Gastrocnemius medialis (tissue), 4 donors: ENCODE measurements around the gene TUBD1. TPM values are rescaled to one million over a fixed set of nuclear protein-coding genes. Genes with fewer than 3 reads are reported as not detected.
A peak's percentile ranks its signal among the peaks of the same experiment; 100 is the strongest.
"Not testable (repeated sequence)": the region's sequence is repeated elsewhere in the genome, so short reads cannot be mapped to it uniquely, and the experiment has no call there.

Experiments used
- ATAC-seq, 2 donors: fragments of 150-250 bp; one replicate each; pipeline ENCODE4 v1.9.1; 2016
- DNase-seq, 2 donors: peaks; one replicate each; pipeline ENCODE4 v3.0.0-alpha.2; 2019
- H3K27ac ChIP-seq, 4 donors: fragments of 200-600 bp; sonication (generic); 1 replicate in 1 of 4; 2 replicates in 3 of 4; pipeline ENCODE4 v1.5.1; 2016 to 2018; ENCODE audit warnings: mild to moderate bottlenecking in 2 of 4, moderate library complexity in 1 of 4
- H3K27me3 ChIP-seq, 3 donors: fragments of 200-600 bp; sonication (generic) in 2 of 3; 1 replicate in 1 of 3; 2 replicates in 2 of 3; pipeline versions ENCODE4 v1.5.1 to v1.6.0; 2016 to 2019; ENCODE audit warnings: mild to moderate bottlenecking in 1 of 3, moderate library complexity in 1 of 3
- H3K36me3 ChIP-seq, 2 donors: fragments of 200-600 bp; sonication (generic) in 1 of 2; one replicate each; pipeline ENCODE4 v1.5.1; 2017 to 2018
- H3K4me1 ChIP-seq, 2 donors: fragments of 200-600 bp; sonication (generic) in 1 of 2; one replicate each; pipeline ENCODE4 v1.5.1; 2016 to 2017; ENCODE audit warnings: mild to moderate bottlenecking in 2 of 2
- H3K4me3 ChIP-seq, 4 donors: fragments of 200-600 bp; sonication (generic) in 3 of 4; 1 replicate in 1 of 4; 2 replicates in 3 of 4; pipeline ENCODE4 v1.5.1; 2016 to 2019; ENCODE audit warnings: mild to moderate bottlenecking in 2 of 4
- H3K9me3 ChIP-seq, 3 donors: fragments of 200-600 bp; sonication (generic) in 2 of 3; 1 replicate in 1 of 3; 2 replicates in 2 of 3; pipeline ENCODE4 v1.5.1; 2016 to 2019
- POLR2A ChIP-seq, 2 donors: fragments of 450-650 bp; IDR thresholded peaks; one replicate each; pipeline ENCODE4 v1.6.1; 2017; ENCODE audit warnings: antibody characterized with exemption in 2 of 2, mild to moderate bottlenecking in 2 of 2, moderate library complexity in 2 of 2
- in situ Hi-C, 4 donors: fragments of 200-750 bp; cut with MboI; loops; one replicate each; pipeline versions ENCODE4 v1.15.0 to v1.8.0; 2017; ENCODE audit warnings: low sequenced_read_pairs in 4 of 4
- intact Hi-C: fragments of 100-400 bp; cut with DNase I; formaldehyde crosslinking; loops from one replicate; pipeline ENCODE4 v1.15.1; 2023; ENCODE audit warnings: low total_unique reads
- total RNA-seq, 4 donors: library from RNA; depleted of rRNA; stranded (reverse); fragments of >200 nt; gene quantifications; one replicate each; pipeline versions ENCODE4 v1.1.0 to v1.2.3, GENCODE V29; 2016
- TF ChIP-seq, protein P1 (sequence below), 5 experiments: fragments of 450-650 bp in 3 of 5; fragments of 200-600 bp in 2 of 5; sonication (generic) in 2 of 5; IDR thresholded peaks in 4 of 5; conservative IDR thresholded peaks in 1 of 5; 1 replicate in 4 of 5; 2 replicates in 1 of 5; pipeline ENCODE4 v1.5.1; 2016 to 2019; ENCODE audit warnings: antibody characterized with exemption in 5 of 5, mild to moderate bottlenecking in 3 of 5, moderate library complexity in 3 of 5

Gene TUBD1
- total RNA-seq, 4 donors from 2014 or later, result 5.4 to 9.2 (median 9.2) TPM

- ATAC-seq, result no peak
- Histone ChIP-seq H3K36me3 (no peaks in the 10 kb centered on the region), H3K4me3 (no peak overlapping the region), H3K27me3 (no peaks in the 10 kb centered on the region), H3K27ac (peak overlapping the region; percentile 30 to 91 (median 73)), H3K4me1 (peaks cover 23 to 48% of the 10 kb centered on the region in 2 donors), H3K9me3 (no peaks in the 10 kb centered on the region)
- DNase-seq, result no peak
- TF ChIP-seq, protein P1, sequence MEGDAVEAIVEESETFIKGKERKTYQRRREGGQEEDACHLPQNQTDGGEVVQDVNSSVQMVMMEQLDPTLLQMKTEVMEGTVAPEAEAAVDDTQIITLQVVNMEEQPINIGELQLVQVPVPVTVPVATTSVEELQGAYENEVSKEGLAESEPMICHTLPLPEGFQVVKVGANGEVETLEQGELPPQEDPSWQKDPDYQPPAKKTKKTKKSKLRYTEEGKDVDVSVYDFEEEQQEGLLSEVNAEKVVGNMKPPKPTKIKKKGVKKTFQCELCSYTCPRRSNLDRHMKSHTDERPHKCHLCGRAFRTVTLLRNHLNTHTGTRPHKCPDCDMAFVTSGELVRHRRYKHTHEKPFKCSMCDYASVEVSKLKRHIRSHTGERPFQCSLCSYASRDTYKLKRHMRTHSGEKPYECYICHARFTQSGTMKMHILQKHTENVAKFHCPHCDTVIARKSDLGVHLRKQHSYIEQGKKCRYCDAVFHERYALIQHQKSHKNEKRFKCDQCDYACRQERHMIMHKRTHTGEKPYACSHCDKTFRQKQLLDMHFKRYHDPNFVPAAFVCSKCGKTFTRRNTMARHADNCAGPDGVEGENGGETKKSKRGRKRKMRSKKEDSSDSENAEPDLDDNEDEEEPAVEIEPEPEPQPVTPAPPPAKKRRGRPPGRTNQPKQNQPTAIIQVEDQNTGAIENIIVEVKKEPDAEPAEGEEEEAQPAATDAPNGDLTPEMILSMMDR (IDR thresholded peaks at IDR 0.05 in 4 of 5, conservative IDR thresholded peaks at IDR 0.05 in 1 of 5), result no peak
- no peak for TF ChIP-seq POLR2A (IDR thresholded peaks at IDR 0.05)
- in situ Hi-C loops (no loop called here), intact Hi-C loops (no loop called here)
Observed at GRCh38 chr17:59830846-59831486, 61.8 kb downstream of the TUBD1 start.

- TF ChIP-seq, protein P1 (IDR thresholded peaks at IDR 0.05 in 4 of 5, conservative IDR thresholded peaks at IDR 0.05 in 1 of 5), result no peak
- no peak for TF ChIP-seq POLR2A (IDR thresholded peaks at IDR 0.05)
- in situ Hi-C loops (no loop called here), intact Hi-C loops (no loop called here)
- Histone ChIP-seq H3K36me3 (no peaks in the 10 kb centered on the region), H3K27ac (peak overlapping the region; percentile 30 to 91 (median 73)), H3K4me3 (no peak overlapping the region), H3K9me3 (no peaks in the 10 kb centered on the region), H3K27me3 (no peaks in the 10 kb centered on the region), H3K4me1 (peaks cover 23 to 57% of the 10 kb centered on the region in 2 donors)
- DNase-seq, result no peak
- no peak for ATAC-seq
Observed at GRCh38 chr17:59830007-59830630, 62.6 kb downstream of the TUBD1 start.

DNA sequence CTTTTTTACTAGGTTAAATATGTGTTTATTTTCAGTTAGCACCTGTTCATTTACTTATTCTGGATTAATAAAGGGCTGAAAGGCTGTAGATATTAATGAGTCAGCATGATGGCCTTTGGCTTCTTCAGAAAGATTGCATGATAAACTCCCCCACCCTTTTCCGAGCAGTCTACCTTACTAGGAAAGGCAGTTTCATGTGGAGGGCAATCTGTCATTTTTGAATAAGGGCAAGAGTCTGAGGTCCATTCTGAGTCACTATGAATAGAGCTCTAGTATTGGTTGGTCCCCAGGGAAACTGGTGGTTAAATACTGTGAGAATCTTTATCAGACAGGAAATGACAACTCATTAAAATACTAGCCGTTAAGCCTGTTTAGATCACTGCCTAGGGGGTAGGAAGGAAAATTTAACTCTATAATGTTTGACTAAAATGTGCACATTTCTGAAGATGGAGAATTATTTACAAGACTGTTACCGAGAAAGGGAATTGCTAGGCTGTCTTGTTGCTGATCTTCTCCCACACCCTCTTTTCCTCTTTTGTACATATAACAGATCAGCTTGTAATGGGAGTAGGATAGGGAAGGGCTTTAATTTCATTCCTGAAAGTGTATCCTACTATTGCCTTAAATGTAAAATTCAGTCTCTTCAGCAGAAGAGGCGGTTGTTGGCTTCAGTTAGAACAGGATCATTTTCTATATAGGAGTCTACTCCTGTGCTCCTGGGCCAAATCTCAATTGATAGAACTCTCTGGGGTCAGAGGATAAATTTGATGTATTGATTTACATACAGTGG lies 63.3 kb downstream of the TUBD1 start:
- intact Hi-C loops, result no loop called here
- in situ Hi-C loops, result no loop called here

DNA sequence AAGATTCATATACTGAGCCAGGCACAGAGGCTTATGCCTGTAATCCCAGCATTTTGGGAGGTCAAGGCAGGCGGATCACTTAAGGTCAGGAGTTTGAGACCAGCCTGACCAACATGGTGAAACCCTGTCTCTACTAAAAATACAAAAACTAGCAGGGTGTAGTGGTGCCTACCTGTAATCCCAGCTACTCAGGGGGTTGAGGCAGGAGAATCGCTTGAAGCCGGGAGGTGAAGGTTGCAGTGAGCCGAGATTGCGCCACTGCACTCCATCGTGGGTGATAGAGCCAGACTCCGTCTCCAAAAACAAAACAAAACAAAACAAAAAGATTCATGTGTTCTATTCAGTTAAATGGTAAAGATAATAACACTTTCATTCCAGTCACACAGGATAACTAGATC lies 63.9 kb downstream of the TUBD1 start:
- DNase-seq, H3K4me3 ChIP-seq, in situ Hi-C loops, ATAC-seq, H3K27me3 ChIP-seq, H3K9me3 ChIP-seq, intact Hi-C loops, H3K36me3 ChIP-seq: not testable (repeated sequence)
- peak overlapping the region; percentile 30 to 91 (median 73) for H3K27ac ChIP-seq
- H3K4me1 ChIP-seq, result peaks cover 23 to 63% of the 10 kb centered on the region in 2 donors

More for the DNA sequence above, 63.3 kb downstream of the TUBD1 start:
- no peaks in the 10 kb centered on the region for H3K36me3 ChIP-seq
- no peak for DNase-seq
- H3K9me3 ChIP-seq, result no peaks in the 10 kb centered on the region
- peak; percentile 8 to 23 for ATAC-seq
- H3K4me3 ChIP-seq, result no peak overlapping the region
- H3K27ac ChIP-seq, result peak overlapping the region; percentile 30 to 91 (median 73)
- no peaks in the 10 kb centered on the region for H3K27me3 ChIP-seq
- H3K4me1 ChIP-seq, result peaks cover 23 to 63% of the 10 kb centered on the region in 2 donors
- TF ChIP-seq POLR2A (IDR thresholded peaks at IDR 0.05), result no peak
- TF ChIP-seq, protein P1 (IDR thresholded peaks at IDR 0.05 in 4 of 5, conservative IDR thresholded peaks at IDR 0.05 in 1 of 5), result no peak

GRCh38 chr17:59828478-59828760 lies 64.3 kb downstream of the TUBD1 start:
- Histone ChIP-seq H3K9me3 (no peaks in the 10 kb centered on the region), H3K27ac (peak overlapping the region; percentile 30 to 91 (median 73)), H3K4me1 (peaks cover 23 to 60% of the 10 kb centered on the region in 2 donors), H3K27me3 (no peaks in the 10 kb centered on the region), H3K36me3 (no peaks in the 10 kb centered on the region), H3K4me3 (no peak overlapping the region)
- in situ Hi-C loops, result no loop called here
- no peak for DNase-seq
- ATAC-seq, result no peak
- intact Hi-C loops, result no loop called here
- TF ChIP-seq, protein P1 (IDR thresholded peaks at IDR 0.05 in 4 of 5, conservative IDR thresholded peaks at IDR 0.05 in 1 of 5), result no peak
- TF ChIP-seq POLR2A (IDR thresholded peaks at IDR 0.05), result no peak
